HepG2 (cell line): ENCODE data around the gene ESAM. TPM values are rescaled to one million over a fixed set of nuclear protein-coding genes. Genes with fewer than 3 reads are reported as not detected.

Source experiments
- ATAC-seq: fragments of 200-7000 bp; cut with Tn5 transposase; 3 replicates; pipeline ENCODE4 v1.9.1; 2020; ENCODE audit warnings: mild to moderate bottlenecking, moderate library complexity
- BruUV-seq: library from RNA; stranded (reverse); fragments of 400-500 nt; replicated peaks from 2 replicates; lab custom pipeline; 2021; lab: Mats Ljungman, UMichigan
- CTCF ChIA-PET: fragments of 300-600 bp; formaldehyde crosslinking; extraction: SDS; loops from one replicate; lab custom pipeline; 2021; ENCODE audit warnings: low total read pairs, inconsistent platforms, low intra/inter-chr PET ratio; lab: Yijun Ruan, JAX
- POLR2A ChIA-PET: fragments of 350-600 bp; sonication (Branson Sonifier 250); formaldehyde crosslinking; loops from one replicate; lab custom pipeline; 2020; ENCODE audit warnings: antibody characterized with exemption, inconsistent platforms; lab: Yijun Ruan, JAX
- DNase-seq: peaks from one replicate; pipeline ENCODE4 v3.0.0-alpha.2; 2015; ENCODE audit warnings: low spot score
- FAIRE-seq: peaks from 3 replicates; lab custom pipeline; 2011; peaks lifted over from hg19 to GRCh38; lab: Jason Lieb, UNC
- H2AFZ ChIP-seq: one replicate; pipeline ENCODE4 v1.6.1; 2011; ENCODE audit warnings: low read length, inconsistent platforms
- H3K27ac ChIP-seq: fragments of 300-600 bp; 3 replicates; pipeline ENCODE4 v1.8.0; 2011; ENCODE audit warnings: mixed run types, mild to moderate bottlenecking, mixed read lengths, low read length, inconsistent platforms; ENCODE audit not compliant: insufficient read depth; ENCODE audit errors: extremely low read length
- H3K27me3 ChIP-seq, 2 experiments: fragments of 200-600 bp in 1 of 2; 2 replicates in 1 of 2; 3 replicates in 1 of 2; pipeline versions ENCODE4 v1.6.0 to v1.8.0; 2011; ENCODE audit warnings: low read length in 2 of 2, mild to moderate bottlenecking in 2 of 2, moderate library complexity in 2 of 2, inconsistent platforms in 1 of 2; ENCODE audit not compliant: insufficient read depth in 2 of 2, control insufficient read depth in 1 of 2
- H3K36me3 ChIP-seq, 2 experiments: fragments of 200-600 bp in 1 of 2; replicated peaks in 1 of 2; 2 replicates in 1 of 2; 3 replicates in 1 of 2; pipeline versions ENCODE4 v1.5.1 to v1.8.0; 2011; ENCODE audit warnings: low read length in 2 of 2, inconsistent platforms in 1 of 2; ENCODE audit not compliant: insufficient read depth in 2 of 2, control insufficient read depth in 1 of 2
- H3K4me1 ChIP-seq: 2 replicates; pipeline ENCODE4 v1.5.1; 2012; ENCODE audit warnings: low read length, inconsistent platforms; ENCODE audit not compliant: insufficient read depth
- H3K4me2 ChIP-seq: 2 replicates; pipeline ENCODE4 v1.6.0; 2011; ENCODE audit warnings: low read depth, low read length, inconsistent platforms
- H3K4me3 ChIP-seq, 3 experiments: fragments of 200-600 bp in 1 of 3; sonication (generic), shearing (Covaris generic) in 1 of 3; replicated peaks in 1 of 3; 2 replicates each; pipeline ENCODE4 v1.5.1; 2011 to 2016; ENCODE audit warnings: low read length in 3 of 3, inconsistent platforms in 2 of 3, low read depth in 2 of 3, mild to moderate bottlenecking in 2 of 3, control low read depth in 1 of 3, mixed read lengths in 1 of 3; ENCODE audit not compliant: insufficient read depth in 1 of 3
- H3K79me2 ChIP-seq: one replicate; pipeline ENCODE4 v1.6.1; 2011; ENCODE audit warnings: low read length, inconsistent platforms; ENCODE audit not compliant: insufficient read depth
- H3K9ac ChIP-seq: 2 replicates; pipeline ENCODE4 v1.6.0; 2011; ENCODE audit warnings: mild to moderate bottlenecking, low read depth, low read length, inconsistent platforms; ENCODE audit not compliant: insufficient read depth
- H3K9me3 ChIP-seq: 2 replicates; pipeline ENCODE4 v1.5.1; 2012; ENCODE audit warnings: mild to moderate bottlenecking, low read length
- H4K20me1 ChIP-seq: 2 replicates; pipeline ENCODE4 v1.6.0; 2011; ENCODE audit warnings: inconsistent platforms, mild to moderate bottlenecking, low read length, moderate library complexity; ENCODE audit not compliant: insufficient read depth
- GABPA ChIP-seq, 2 experiments: IDR thresholded peaks; 2 replicates each; pipeline ENCODE4 v1.6.1; 2011 to 2016; ENCODE audit warnings: low read depth in 2 of 2, low read length in 1 of 2, missing biosample characterization in 1 of 2, missing genetic modification characterization in 1 of 2
- MLXIP ChIP-seq: sonication (generic); formaldehyde crosslinking; IDR thresholded peaks from 2 replicates; pipeline ENCODE4 v1.9.0; 2021; ENCODE audit warnings: missing genetic modification reagents, borderline replicate concordance
- ZFP37 ChIP-seq: sonication (generic); formaldehyde crosslinking; IDR thresholded peaks from 2 replicates; pipeline ENCODE4 v1.4.0; 2020; ENCODE audit warnings: missing genetic modification reagents, borderline replicate concordance
- WGBS: methylation state at CpG from one replicate; pipeline ENCODE4 v1.1.6; 2017; ENCODE audit warnings: low lambda C conversion rate; 5-methylcytosine and 5-hydroxymethylcytosine counted together
- in situ Hi-C: cut with HindIII; loops from 2 replicates; pipeline ENCODE4 v1.10.0; 2017; ENCODE audit warnings: low pct_unique_long_range_greater_than_20kb; ENCODE audit not compliant: extremely low pct_ligation_motif_present
- intact Hi-C: fragments of 100-400 bp; cut with micrococcal nuclease; formaldehyde crosslinking; loops from one replicate; pipeline ENCODE4 v1.10.0; 2022; ENCODE audit not compliant: unreplicated experiment
- polyA plus RNA-seq, 8 experiments: library from polyadenylated mRNA; depleted of rRNA in 3 of 8; stranded (reverse) in 7 of 8; unstranded in 1 of 8; fragments of >200 nt; fragmentation: Illumina TruSeq in 4 of 8; extraction: Trizol in 4 of 8; gene quantifications; 2 replicates each; pipeline versions ENCODE4 v1.2.1 to v1.2.3, GENCODE V29; 2011 to 2016; ENCODE audit warnings: low read depth in 4 of 8, missing spikeins in 1 of 8, mixed read lengths in 1 of 8; ENCODE audit not compliant: insufficient read depth in 1 of 8
- total RNA-seq, 5 experiments: library from RNA; depleted of rRNA; stranded (reverse); fragments of >200 nt; fragmentation: Illumina TruSeq; extraction: Trizol; gene quantifications; 2 replicates each; pipeline ENCODE4 v1.2.3, GENCODE V29; 2016; ENCODE audit warnings: low read depth in 1 of 5

ESAM gene
- total and polyA plus RNA-seq, 2 of the 13 experiments (the other 11 are each of a cell fraction or from before 2014, with no cell fraction given): 1.2 to 6.8 TPM

GRCh38 chr11:124742555-124742954 lies 19.5 kb downstream of the ESAM start:
- Histone ChIP-seq H3K9me3 (no peaks in the 10 kb centered on the region), H3K27ac (no peak overlapping the region), H4K20me1 (no peaks in the 10 kb centered on the region), H3K9ac (no peak overlapping the region), H3K27me3 (peaks cover 2 to 73% of the 10 kb centered on the region in 2 experiments; a peak in 4 of 5 replicates), H3K36me3 (no peaks in the 10 kb centered on the region), H3K4me2 (no peak overlapping the region), H3K79me2 (no peaks in the 10 kb centered on the region), H3K4me1 (peaks cover 24% of the 10 kb centered on the region), H2AFZ (no peak overlapping the region), H3K4me3 (no peak overlapping the region)
- no TSS peak for BruUV-seq
- intact Hi-C loops (loop anchor here (5.0 to 10.0 kb wide), 2 partner anchors 52 to 1000 kb away; partner anchors contain the start of gene ZNF202), in situ Hi-C loops (no loop called here)
- CTCF ChIA-PET: no interaction called here
- WGBS: 11% methylated on average over 2 of the region's 2 CpGs
- POLR2A ChIA-PET: no interaction called here
- no peak for FAIRE-seq
- ATAC-seq: no peak
- no peak for TF ChIP-seq GABPA (IDR thresholded peaks at IDR 0.05; ENCODE audit: low read depth, low read length)
- no peak for TF ChIP-seq GABPA (CRISPR knock-in tag; IDR thresholded peaks at IDR 0.05; ENCODE audit: low read depth)
- no peak for TF ChIP-seq MLXIP (CRISPR knock-in tag)
- no peak for TF ChIP-seq ZFP37 (CRISPR knock-in tag)
- no peak for DNase-seq
